ENCODE measurements around the gene SCRN1.

Gene SCRN1

DNA sequence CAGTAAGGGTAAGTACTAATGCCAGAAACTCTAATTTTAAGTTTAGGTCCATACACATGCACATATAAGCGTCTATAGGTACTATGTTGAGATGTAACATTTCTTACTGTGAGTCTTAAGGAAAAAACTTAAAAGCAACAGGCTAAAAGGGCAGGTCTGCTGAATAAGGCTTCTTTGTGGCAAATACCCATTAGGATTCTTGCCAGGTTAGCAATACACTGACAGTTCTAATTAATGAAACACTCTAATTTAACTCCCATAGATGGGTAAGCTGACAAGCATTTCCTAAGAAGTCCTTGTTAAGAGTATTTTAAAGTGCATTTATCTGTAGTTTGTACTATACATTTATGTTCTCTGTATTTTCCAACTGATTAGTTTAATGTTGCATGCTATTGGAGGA lies 14.0 kb downstream of the SCRN1 start:
- TF ChIP-seq TAF1 (IDR thresholded peaks at IDR 0.05; ENCODE audit: low read depth) (no peak), CEBPB (IDR thresholded peaks at IDR 0.05) (no peak), EP300 (IDR thresholded peaks at IDR 0.05; ENCODE audit: borderline replicate concordance) (no peak), RAD21 (IDR thresholded peaks at IDR 0.05; ENCODE audit: low read depth) (no peak), NFIC (IDR thresholded peaks at IDR 0.05) (no peak)
- TF ChIP-seq, protein P1, sequence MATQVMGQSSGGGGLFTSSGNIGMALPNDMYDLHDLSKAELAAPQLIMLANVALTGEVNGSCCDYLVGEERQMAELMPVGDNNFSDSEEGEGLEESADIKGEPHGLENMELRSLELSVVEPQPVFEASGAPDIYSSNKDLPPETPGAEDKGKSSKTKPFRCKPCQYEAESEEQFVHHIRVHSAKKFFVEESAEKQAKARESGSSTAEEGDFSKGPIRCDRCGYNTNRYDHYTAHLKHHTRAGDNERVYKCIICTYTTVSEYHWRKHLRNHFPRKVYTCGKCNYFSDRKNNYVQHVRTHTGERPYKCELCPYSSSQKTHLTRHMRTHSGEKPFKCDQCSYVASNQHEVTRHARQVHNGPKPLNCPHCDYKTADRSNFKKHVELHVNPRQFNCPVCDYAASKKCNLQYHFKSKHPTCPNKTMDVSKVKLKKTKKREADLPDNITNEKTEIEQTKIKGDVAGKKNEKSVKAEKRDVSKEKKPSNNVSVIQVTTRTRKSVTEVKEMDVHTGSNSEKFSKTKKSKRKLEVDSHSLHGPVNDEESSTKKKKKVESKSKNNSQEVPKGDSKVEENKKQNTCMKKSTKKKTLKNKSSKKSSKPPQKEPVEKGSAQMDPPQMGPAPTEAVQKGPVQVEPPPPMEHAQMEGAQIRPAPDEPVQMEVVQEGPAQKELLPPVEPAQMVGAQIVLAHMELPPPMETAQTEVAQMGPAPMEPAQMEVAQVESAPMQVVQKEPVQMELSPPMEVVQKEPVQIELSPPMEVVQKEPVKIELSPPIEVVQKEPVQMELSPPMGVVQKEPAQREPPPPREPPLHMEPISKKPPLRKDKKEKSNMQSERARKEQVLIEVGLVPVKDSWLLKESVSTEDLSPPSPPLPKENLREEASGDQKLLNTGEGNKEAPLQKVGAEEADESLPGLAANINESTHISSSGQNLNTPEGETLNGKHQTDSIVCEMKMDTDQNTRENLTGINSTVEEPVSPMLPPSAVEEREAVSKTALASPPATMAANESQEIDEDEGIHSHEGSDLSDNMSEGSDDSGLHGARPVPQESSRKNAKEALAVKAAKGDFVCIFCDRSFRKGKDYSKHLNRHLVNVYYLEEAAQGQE (IDR thresholded peaks at IDR 0.05; ENCODE audit: low read depth), result no peak
- TF ChIP-seq, protein P2, sequence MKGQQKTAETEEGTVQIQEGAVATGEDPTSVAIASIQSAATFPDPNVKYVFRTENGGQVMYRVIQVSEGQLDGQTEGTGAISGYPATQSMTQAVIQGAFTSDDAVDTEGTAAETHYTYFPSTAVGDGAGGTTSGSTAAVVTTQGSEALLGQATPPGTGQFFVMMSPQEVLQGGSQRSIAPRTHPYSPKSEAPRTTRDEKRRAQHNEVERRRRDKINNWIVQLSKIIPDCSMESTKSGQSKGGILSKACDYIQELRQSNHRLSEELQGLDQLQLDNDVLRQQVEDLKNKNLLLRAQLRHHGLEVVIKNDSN (IDR thresholded peaks at IDR 0.05), result no peak
- TF ChIP-seq, protein P3, sequence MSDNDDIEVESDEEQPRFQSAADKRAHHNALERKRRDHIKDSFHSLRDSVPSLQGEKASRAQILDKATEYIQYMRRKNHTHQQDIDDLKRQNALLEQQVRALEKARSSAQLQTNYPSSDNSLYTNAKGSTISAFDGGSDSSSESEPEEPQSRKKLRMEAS (IDR thresholded peaks at IDR 0.05), result no peak

DNA sequence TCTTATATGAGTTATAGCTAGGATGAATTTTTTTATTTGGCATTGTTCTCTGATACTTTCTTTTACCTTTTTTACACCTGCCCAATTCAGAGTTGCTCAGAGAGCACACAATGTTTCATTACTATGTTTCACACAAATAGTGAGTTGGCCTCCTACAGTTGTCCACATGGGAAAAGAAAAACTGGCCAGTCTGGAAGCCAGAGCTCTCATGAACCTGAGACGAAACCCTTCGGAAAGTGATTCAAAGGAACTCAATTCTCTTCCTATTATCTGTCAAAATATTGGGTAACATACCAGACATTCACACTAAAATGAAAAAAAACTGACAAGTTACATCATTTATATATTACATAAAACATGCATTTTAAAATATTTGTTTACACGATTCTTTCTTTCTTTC lies 15.3 kb downstream of the SCRN1 start:
- TF ChIP-seq FOXM1 (IDR thresholded peaks at IDR 0.05; ENCODE audit: borderline replicate concordance, low read depth), result no peak
- TF ChIP-seq, protein P1 (IDR thresholded peaks at IDR 0.05; ENCODE audit: low read depth), result no peak

DNA sequence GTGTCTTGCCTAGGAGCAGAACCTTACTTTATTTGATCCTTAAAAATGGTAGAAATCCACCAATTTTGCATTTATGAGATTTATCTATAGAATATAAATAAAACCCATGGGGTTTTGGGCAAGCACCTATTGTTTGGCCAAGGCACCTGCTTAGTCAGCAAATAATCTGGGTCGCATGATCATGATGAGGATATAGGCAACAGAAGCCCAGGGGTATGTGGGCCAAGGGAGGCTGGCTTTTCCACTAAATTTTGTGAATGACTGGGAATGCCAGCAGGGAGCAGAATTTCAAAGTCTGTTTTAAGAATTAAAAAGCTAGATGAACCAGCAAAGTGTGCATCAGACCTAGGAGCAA lies 17.3 kb downstream of the SCRN1 start:
- TF ChIP-seq EP300 (IDR thresholded peaks at IDR 0.05; ENCODE audit: borderline replicate concordance) (no peak), CEBPB (IDR thresholded peaks at IDR 0.05) (no peak)

DNA sequence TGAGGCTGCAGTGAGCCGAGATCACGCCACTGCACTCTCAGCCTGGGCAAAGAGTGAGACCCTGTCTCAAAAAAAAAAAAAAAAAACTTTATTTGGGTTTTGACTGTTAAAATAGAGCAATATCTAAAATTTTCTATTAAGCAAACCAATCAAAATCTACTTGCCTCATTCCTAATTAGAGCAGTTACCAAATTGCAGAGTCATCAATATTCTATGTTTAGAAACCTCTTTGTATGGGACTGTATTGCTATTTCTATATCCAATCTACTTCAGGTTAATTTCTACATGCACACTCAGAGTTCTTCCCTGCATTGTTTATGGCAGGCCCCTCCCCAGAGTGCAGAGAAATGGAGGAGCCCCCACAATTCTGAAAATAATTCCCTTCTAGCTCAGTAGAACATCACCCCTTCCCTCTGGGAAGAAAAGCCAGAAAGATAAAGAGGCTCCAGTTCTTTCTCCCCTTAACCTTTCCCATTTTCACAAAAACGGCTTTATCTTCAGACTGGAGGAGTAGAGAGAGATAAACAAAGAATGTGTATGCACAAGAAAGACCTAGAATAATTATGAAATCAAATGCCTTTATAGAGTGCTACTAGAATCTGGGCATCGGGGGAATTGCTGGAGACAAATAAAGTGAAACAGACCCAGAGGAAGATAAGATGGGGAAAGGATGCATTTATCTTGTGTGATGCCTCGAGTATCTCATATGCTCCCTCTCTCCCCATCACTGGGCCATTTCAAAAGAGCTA lies 17.9 kb downstream of the SCRN1 start:
- no peak for TF ChIP-seq ZBTB7A (IDR thresholded peaks at IDR 0.05; ENCODE audit: low read depth)
- TF ChIP-seq, protein P1 (IDR thresholded peaks at IDR 0.05; ENCODE audit: low read depth), result no peak
- TF ChIP-seq TCF12 (IDR thresholded peaks at IDR 0.05; ENCODE audit: low read depth), result no peak
- TF ChIP-seq CEBPB (IDR thresholded peaks at IDR 0.05), result no peak
- no peak for TF ChIP-seq EP300 (IDR thresholded peaks at IDR 0.05; ENCODE audit: borderline replicate concordance)
- TF ChIP-seq, protein P2 (IDR thresholded peaks at IDR 0.05), result no peak
- no peak for TF ChIP-seq CREB1 (IDR thresholded peaks at IDR 0.05; ENCODE audit: low read depth)

DNA sequence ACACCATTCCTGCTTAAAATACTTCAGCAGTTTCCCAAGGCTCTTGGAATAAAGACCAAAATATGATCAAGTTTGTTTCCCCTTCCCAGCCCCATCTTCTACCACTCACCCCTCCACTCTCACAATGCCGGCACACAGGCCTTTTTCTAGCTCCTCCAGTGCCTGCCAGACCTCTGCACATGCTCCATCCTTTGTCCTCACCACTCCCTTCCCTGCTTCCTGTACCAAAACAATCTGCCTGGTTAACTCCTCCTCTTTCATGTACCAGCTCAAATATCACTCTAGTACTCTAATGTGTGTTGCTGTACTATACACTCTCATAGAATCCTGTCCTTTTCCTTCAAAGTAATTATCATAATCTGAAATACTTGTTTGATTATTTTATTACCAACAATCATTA lies 19.4 kb downstream of the SCRN1 start:
- TF ChIP-seq ZBTB7A (IDR thresholded peaks at IDR 0.05; ENCODE audit: low read depth) (no peak), EGR1 (IDR thresholded peaks at IDR 0.05) (no peak), FOXM1 (IDR thresholded peaks at IDR 0.05; ENCODE audit: borderline replicate concordance, low read depth) (no peak), EP300 (IDR thresholded peaks at IDR 0.05; ENCODE audit: borderline replicate concordance) (no peak), NFIC (IDR thresholded peaks at IDR 0.05) (no peak), CREB1 (IDR thresholded peaks at IDR 0.05; ENCODE audit: low read depth) (no peak), RAD21 (IDR thresholded peaks at IDR 0.05; ENCODE audit: low read depth) (no peak), YY1 (IDR thresholded peaks at IDR 0.05; ENCODE audit: low read depth) (no peak), TCF12 (IDR thresholded peaks at IDR 0.05; ENCODE audit: low read depth) (no peak)
- TF ChIP-seq, protein P1 (IDR thresholded peaks at IDR 0.05; ENCODE audit: low read depth), result no peak
- TF ChIP-seq, protein P3 (IDR thresholded peaks at IDR 0.05), result no peak

Measured in Ishikawa (cell line).